Choroid plexus epithelial cell (primary cell): Measurements from ENCODE around the gene LRP1B.
"Not testable (repeated sequence)": the region's sequence is repeated elsewhere in the genome, so short reads cannot be mapped to it uniquely, and the experiment has no call there.

Experiments used
- DNase-seq: peaks from one replicate; pipeline ENCODE4 v3.0.0-alpha.2; 2010; ENCODE audit warnings: low read depth
- H3K4me3 ChIP-seq: 2 replicates; pipeline ENCODE4 v1.5.1; 2011; ENCODE audit warnings: low read depth, mild to moderate bottlenecking, control low read depth, low read length, moderate library complexity
- CTCF ChIP-seq: conservative IDR thresholded peaks from 2 replicates; pipeline ENCODE4 v1.5.1; 2011; ENCODE audit warnings: low read depth, mild to moderate bottlenecking, control low read depth, inconsistent platforms, low read length, moderate library complexity

The LRP1B gene

GRCh38 chr2:141195087-141195486 is 935.7 kb downstream of the LRP1B start:
- no peak for DNase-seq
- no peak for TF ChIP-seq CTCF
- no peak overlapping the region for H3K4me3 ChIP-seq

- no peak overlapping the region for H3K4me3 ChIP-seq
- no peak for TF ChIP-seq CTCF
- no peak for DNase-seq
Measured at GRCh38 chr2:141187075-141187439, 943.8 kb downstream of the LRP1B start.

- no peak overlapping the region for H3K4me3 ChIP-seq
- no peak for DNase-seq
- TF ChIP-seq CTCF, result no peak
Measured at GRCh38 chr2:141186413-141187074, 944.3 kb downstream of the LRP1B start.

- no peak for TF ChIP-seq CTCF
- H3K4me3 ChIP-seq, result no peak overlapping the region
- DNase-seq, result no peak
Measured at GRCh38 chr2:141182246-141182645, 948.6 kb downstream of the LRP1B start.

GRCh38 chr2:141169117-141169516 is 961.7 kb downstream of the LRP1B start:
- DNase-seq, H3K4me3 ChIP-seq: not testable (repeated sequence)

- TF ChIP-seq CTCF, result no peak
- no peak for DNase-seq
- H3K4me3 ChIP-seq, result no peak overlapping the region
Measured at GRCh38 chr2:141162314-141162713, 968.5 kb downstream of the LRP1B start.

- H3K4me3 ChIP-seq, result no peak overlapping the region
- no peak for DNase-seq
- TF ChIP-seq CTCF, result no peak
Measured at GRCh38 chr2:141151611-141152286, 979.1 kb downstream of the LRP1B start.
